NCI-H510A treated with DMSO at 0.1 percent for 48 hours (cell line): ENCODE results near the gene IQCE.
"Not testable (repeated sequence)": the region's sequence is repeated elsewhere in the genome, so short reads cannot be mapped to it uniquely, and the experiment has no call there.

Experiments
- DNase-seq: peaks from one replicate; lab custom pipeline; 2025; lab: John Stamatoyannopoulos, UW

Gene IQCE

GRCh38 chr7:2553831-2554581 lies 4.8 kb upstream of the IQCE start:
- DNase-seq = no peak

- DNase-seq = no peak
Measured at GRCh38 chr7:2554661-2555111, 4.1 kb upstream of the IQCE start.

GRCh38 chr7:2555121-2556052 lies 3.4 kb upstream of the IQCE start, which contains the start of gene BRAT1:
TSS of gene BRAT1 (minus strand) at chr7:2555524. CDS start at chr7:2554431, 1,093 bp downstream.
- DNase-seq = peak; percentile 92

GRCh38 chr7:2559283-2559950 lies 638 bp downstream of the IQCE start:
- DNase-seq = no peak

GRCh38 chr7:2563955-2564354 lies 5.2 kb downstream of the IQCE start:
- DNase-seq = not testable (repeated sequence)

- no peak for DNase-seq
Measured at GRCh38 chr7:2564970-2565540, 6.3 kb downstream of the IQCE start.

- no peak for DNase-seq
Measured at GRCh38 chr7:2566348-2566889, 7.6 kb downstream of the IQCE start.

- DNase-seq = peak; percentile 72
Measured at GRCh38 chr7:2566890-2567678, 8.3 kb downstream of the IQCE start.

GRCh38 chr7:2567679-2568278 lies 9.0 kb downstream of the IQCE start:
- no peak for DNase-seq

- no peak for DNase-seq
Measured at GRCh38 chr7:2568521-2569223, 9.9 kb downstream of the IQCE start.

- no peak for DNase-seq
Measured at GRCh38 chr7:2569421-2569820, 10.6 kb downstream of the IQCE start.

GRCh38 chr7:2570021-2570420 lies 11.2 kb downstream of the IQCE start:
- no peak for DNase-seq

- no peak for DNase-seq
Measured at GRCh38 chr7:2571409-2571808, 12.6 kb downstream of the IQCE start.

- no peak for DNase-seq
Measured at GRCh38 chr7:2572101-2572842, 13.5 kb downstream of the IQCE start.

GRCh38 chr7:2573761-2574160 lies 15.0 kb downstream of the IQCE start:
- no peak for DNase-seq

- no peak for DNase-seq
Measured at GRCh38 chr7:2575046-2575732, 16.4 kb downstream of the IQCE start.

- no peak for DNase-seq
Measured at GRCh38 chr7:2575733-2576340, 17.1 kb downstream of the IQCE start.
